ENCODE results near the gene CHAC1. TPM values are rescaled to one million over a fixed set of nuclear protein-coding genes. Genes with fewer than 3 reads are reported as not detected.

The CHAC1 gene
- total RNA-seq, 1 experiment from 2014 or later: 48.7 TPM

GRCh38 chr15:40918799-40919392 is 34.4 kb upstream of the CHAC1 start:
- Mint-ChIP-seq H3K27ac (no peak overlapping the region), H3K4me3 (no peak overlapping the region), H3K9me3 (no peaks in the 10 kb centered on the region), H3K4me1 (peaks cover 7 to 13% of the 10 kb centered on the region in 2 experiments), H3K27me3 (ENCODE audit: low read depth) (peaks cover 87% of the 10 kb centered on the region), H3K36me3 (ENCODE audit: insufficient read depth in 1 of 3, low read depth in 3 of 3) (no peaks in the 10 kb centered on the region; a peak in 1 of 7 replicates)
- Histone ChIP-seq H3K4ac (ENCODE audit: low read depth, low read length) (no peak overlapping the region), H3K23me2 (ENCODE audit: insufficient read length, low read depth, low read length, poor library complexity, severe bottlenecking) (no peaks in the 10 kb centered on the region), H2AK5ac (ENCODE audit: insufficient read length, low read length) (no peak overlapping the region), H3K27ac (ENCODE audit: insufficient read length, low read depth, low read length) (no peak overlapping the region), H2BK15ac (ENCODE audit: low read depth, low read length) (no peak overlapping the region), H4K8ac (replicated peaks; ENCODE audit: insufficient read length, low read depth, low read length) (no peak overlapping the region), H3K9ac (ENCODE audit: extremely low read depth, insufficient read length, low read length) (no peak overlapping the region), H3K79me1 (ENCODE audit: insufficient read depth, low read depth, low read length, poor library complexity, severe bottlenecking) (no peaks in the 10 kb centered on the region), H3K56ac (ENCODE audit: insufficient read length, low read depth, low read length) (no peak overlapping the region), H3K4me2 (ENCODE audit: insufficient read depth, insufficient read length, low read length) (no peak overlapping the region), H3K18ac (ENCODE audit: insufficient read length, low read depth, low read length) (no peak overlapping the region), H4K91ac (ENCODE audit: insufficient read length, low read depth, low read length) (no peak overlapping the region), H2AFZ (ENCODE audit: low read length) (no peak overlapping the region), H2BK20ac (ENCODE audit: low read depth, low read length, poor library complexity, severe bottlenecking) (no peak overlapping the region), H3K23ac (ENCODE audit: insufficient read length, low read depth, low read length) (no peak overlapping the region), H3K27me3 (ENCODE audit: insufficient read depth, low read length) (peaks cover 12% of the 10 kb centered on the region; the same call in 1 of the 2 replicates), H2BK12ac (ENCODE audit: insufficient read length, low read depth, low read length) (no peak overlapping the region), H4K5ac (ENCODE audit: insufficient read length, low read depth, low read length) (no peak overlapping the region), H3K4me1 (ENCODE audit: insufficient read depth, low read length) (no peaks in the 10 kb centered on the region), H3K14ac (ENCODE audit: insufficient read depth, low read length) (no peak overlapping the region), H3K79me2 (ENCODE audit: insufficient read depth, low read length) (no peaks in the 10 kb centered on the region), H4K20me1 (ENCODE audit: control insufficient read depth, insufficient read depth, insufficient read length) (no peaks in the 10 kb centered on the region), H2BK120ac (ENCODE audit: low read depth, low read length, poor library complexity, severe bottlenecking) (no peak overlapping the region), H3K9me3 (ENCODE audit: control insufficient read depth, low read depth, low read length) (no peaks in the 10 kb centered on the region), H2BK5ac (ENCODE audit: insufficient read length, low read length) (no peak overlapping the region), H3T11ph (ENCODE audit: low read length) (no peak overlapping the region)
- WGBS (ENCODE audit: extremely low coverage, insufficient read length, low lambda C conversion rate): no CpG with 5 or more reads among the region's 19 CpGs
- TF ChIP-seq CTCF (conservative IDR thresholded peaks at IDR 0.05): no peak
- no peak for DNase-seq

Measured in H9 (cell line).